ENCODE measurements around the gene NRP2.

Gene NRP2

GRCh38 chr2:205771666-205772065 is 89.4 kb downstream of the NRP2 start:
- no peak for DNase-seq (ENCODE audit: low spot score)

- no peak for DNase-seq (ENCODE audit: low spot score)
Observed at GRCh38 chr2:205772983-205773382, 90.7 kb downstream of the NRP2 start.

- no peak for DNase-seq (ENCODE audit: low spot score)
Observed at GRCh38 chr2:205773989-205774388, 91.7 kb downstream of the NRP2 start.

DNA sequence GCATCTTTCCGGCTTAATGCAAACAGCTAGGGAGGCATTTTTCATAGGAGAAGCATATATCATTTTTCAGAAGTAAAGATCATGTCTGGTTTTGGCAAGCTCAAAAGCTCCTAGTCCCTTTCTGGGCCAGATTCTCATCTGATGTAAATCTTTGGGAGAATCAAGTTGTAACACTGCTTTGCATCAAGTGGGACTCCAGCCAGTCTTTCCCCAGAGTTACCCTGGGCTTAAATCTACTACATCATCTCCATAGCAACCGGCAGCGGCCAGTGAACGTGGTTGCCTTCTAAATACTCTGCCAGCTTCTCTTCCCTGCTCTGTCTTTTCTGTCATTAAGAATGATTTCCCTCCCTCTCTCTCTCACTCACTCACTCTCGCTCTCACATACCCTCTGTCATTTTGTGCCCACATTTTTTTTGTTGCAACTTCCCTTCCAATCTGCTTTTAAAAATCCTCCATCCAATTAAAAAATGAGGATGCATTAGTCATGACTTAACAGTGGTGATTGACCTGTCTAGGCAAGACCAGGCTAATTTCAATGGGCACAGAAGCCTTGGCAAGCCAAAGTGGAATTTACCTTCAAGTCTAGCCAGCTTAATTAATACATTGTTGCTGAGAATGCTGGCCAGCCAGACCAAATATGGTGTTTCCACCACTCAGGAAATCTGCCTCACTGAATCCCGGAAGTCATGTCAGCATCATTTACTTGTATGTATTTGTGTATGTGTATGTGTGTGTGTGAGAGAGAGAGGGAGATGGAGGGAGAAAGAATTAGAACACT is 93.0 kb downstream of the NRP2 start:
- no peak for DNase-seq (ENCODE audit: low spot score)

GRCh38 chr2:205776139-205776538 is 93.8 kb downstream of the NRP2 start:
- peak; percentile 57 for DNase-seq (ENCODE audit: low spot score)

GRCh38 chr2:205776720-205777119 is 94.4 kb downstream of the NRP2 start:
- no peak for DNase-seq (ENCODE audit: low spot score)

DNA sequence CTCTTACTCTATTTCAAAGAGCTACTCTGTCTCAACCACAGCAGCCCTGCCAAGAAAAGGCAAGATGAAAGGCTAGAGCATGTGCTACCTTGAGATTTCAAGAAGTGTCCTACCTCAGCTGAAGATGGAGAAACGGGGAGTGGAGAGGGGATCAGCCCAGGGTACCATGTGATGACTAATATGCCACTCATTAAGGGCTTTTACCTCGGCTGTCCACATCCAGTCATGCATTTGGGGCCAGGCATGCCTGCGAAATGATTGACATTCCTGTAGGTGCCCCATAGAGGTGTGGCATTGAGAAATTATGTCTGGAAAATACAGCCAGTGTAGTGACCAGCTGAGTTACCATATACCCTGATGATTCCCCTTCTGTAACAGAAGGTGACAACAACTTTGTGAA is 96.1 kb downstream of the NRP2 start:
- no peak for DNase-seq (ENCODE audit: low spot score)

GRCh38 chr2:205780645-205781044 is 98.3 kb downstream of the NRP2 start:
- DNase-seq (ENCODE audit: low spot score), result no peak

- no peak for DNase-seq (ENCODE audit: low spot score)
Observed at GRCh38 chr2:205781244-205781931, 99.1 kb downstream of the NRP2 start.

DNA sequence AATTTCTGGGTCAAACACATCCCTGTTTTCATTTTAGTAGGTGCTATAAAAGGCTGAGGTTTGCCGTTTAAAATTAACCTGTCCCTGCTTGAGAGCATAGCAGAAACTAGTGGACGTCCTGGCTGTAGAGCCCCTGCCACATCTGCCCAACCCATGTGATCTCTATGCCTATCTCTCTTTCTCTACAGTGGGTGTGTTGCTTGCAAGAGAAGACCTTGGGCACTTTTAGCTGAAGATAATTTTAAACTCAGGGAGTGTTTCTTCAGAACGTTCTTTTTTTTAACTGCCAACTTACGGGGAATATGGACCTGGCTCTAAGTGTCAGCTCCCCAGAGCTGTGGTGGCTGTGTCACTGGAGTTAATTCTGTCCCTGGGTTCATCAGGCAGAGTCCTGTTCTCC is 100.6 kb downstream of the NRP2 start:
- no peak for DNase-seq (ENCODE audit: low spot score)

DNA sequence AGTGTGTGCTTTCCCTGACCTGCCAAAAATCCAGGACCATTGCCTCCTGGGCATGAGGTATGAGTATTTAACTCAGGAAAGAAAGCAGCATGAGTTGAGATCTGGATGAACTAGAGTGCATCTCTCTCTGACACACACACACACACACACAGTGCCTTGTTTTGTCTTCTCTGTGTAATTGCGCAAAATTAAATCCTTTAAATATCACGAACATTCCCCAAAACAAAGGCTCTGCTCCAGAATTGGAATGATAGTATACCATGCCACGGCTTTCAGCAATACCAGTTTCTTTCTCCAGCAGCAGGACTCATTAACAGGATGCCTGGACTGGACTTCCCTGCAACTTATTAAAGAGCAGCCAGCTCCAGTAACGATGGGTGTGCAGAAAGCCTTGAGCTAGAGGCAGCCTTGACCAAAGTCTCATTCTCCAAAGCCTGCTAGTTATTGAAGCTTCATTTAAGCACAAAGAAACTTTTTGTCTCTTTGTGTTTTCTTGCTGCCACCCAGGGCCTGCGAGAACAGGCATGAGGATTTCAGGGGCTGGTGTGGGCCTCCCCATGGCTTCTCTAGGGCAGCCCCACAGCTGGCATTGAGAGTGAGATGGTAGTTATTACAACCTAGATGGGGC is 101.7 kb downstream of the NRP2 start:
- no peak for DNase-seq (ENCODE audit: low spot score)

- no peak for DNase-seq (ENCODE audit: low spot score)
Observed at GRCh38 chr2:205785507-205786260, 103.4 kb downstream of the NRP2 start.

DNA sequence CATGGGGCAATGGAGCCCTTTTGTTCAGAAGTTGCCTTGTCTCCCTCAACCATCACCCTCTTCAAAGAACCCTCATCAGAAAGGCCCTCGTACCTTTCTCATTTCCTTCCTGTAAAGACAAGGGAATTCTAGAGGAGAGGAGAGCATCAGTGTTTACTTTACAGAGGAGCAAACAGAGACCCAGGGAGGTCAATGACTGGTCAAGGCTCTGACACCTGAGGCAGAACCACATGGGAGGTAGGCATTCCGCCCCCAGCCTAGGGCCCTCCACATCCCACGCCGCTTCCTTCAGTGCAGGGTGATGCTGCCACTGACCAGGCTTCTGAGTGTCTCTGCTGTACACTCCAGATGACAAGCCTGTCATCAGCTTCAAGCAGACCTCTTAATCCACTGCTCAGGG is 104.7 kb downstream of the NRP2 start:
- no peak for DNase-seq (ENCODE audit: low spot score)

GRCh38 chr2:205787761-205788160 is 105.5 kb downstream of the NRP2 start:
- DNase-seq (ENCODE audit: low spot score), result no peak

- no peak for DNase-seq (ENCODE audit: low spot score)
Observed at GRCh38 chr2:205789906-205790305, 107.6 kb downstream of the NRP2 start.

DNA sequence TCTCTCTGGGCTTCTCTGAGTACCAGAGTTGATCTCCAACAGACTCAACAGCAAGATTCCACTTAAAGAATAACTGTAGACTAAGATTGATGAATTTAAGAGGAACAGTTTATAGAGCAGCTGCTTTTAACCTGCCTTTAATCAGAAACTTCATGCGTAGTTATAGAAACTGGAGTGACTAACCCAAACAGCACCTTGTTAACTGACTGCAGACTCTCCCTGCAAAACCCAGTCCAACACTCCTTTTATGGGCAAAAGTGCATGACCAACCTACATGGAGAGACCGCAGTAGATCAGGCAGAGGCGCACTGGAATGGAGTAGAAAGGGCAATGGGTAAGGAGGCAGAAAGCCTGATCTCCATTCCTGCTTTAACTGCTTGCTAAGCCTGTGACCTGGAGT is 110.6 kb downstream of the NRP2 start:
- no peak for DNase-seq (ENCODE audit: low spot score)

DNA sequence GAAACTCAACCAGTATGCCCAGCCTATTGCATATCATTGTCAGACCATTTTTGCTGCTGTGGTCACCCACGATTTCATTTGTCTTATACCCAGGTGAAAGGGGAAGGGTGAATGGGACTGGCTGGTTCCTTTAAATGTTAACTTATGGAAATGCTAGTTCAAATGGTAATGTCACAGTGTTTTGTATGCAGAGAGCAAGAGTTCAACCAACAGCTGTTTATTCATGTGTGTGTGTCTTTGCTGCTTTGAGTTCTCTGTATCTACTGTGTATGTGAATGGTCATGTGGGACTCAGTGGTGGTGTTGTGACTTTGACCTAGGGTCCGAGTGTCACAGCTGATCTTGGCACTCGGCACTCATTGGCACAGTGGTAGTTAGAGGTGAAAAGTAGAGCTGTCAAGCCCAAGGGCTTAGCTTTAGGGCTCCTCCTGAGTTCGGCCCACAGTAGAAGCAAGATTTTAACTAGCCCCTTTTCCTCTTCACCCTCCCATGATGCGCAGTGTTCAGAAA is 114.6 kb downstream of the NRP2 start:
- no peak for DNase-seq (ENCODE audit: low spot score)

- no peak for DNase-seq (ENCODE audit: low spot score)
Observed at GRCh38 chr2:205797866-205798265, 115.6 kb downstream of the NRP2 start.

DNA sequence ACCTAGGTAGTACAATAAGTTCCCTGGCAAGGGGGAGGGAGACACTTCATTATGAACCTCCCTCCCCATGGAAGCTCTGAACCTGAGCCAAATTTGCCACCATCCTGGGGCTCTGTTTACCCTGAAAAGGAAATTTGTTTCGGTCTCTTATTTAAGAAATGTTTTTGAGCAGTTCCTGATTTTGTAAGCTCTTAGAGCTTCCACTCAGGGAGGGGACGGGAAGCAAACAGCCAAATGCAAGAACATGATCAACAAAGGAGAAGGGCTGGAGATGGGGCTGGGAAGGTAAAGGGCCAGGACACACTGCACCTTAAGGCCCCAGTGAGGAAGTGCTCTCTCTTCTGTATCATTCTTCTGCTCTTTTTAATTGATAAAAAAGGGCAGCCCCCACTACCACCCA is 117.9 kb downstream of the NRP2 start:
- DNase-seq (ENCODE audit: low spot score), result no peak

DNA sequence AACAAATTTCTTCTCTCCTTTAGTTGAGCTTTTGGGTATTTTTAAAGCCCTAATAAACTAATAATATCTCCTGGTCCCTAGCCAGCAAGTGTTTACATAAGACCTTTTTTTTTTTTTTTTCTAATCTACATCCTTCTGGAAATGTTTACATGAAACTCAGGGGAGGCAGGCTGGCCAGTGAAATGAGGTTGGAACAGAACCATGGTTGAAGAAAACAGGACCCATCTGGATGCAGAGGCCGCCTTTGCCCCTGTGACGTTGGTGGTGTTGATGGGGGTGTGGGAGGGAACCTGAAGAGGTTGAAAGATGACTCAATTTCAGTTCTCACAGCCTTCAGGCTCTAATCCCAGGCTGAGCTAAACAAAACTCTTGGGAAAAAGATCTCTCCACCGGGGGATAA is 118.5 kb downstream of the NRP2 start:
- no peak for DNase-seq (ENCODE audit: low spot score)

GRCh38 chr2:205802065-205802464 is 119.8 kb downstream of the NRP2 start:
- no peak for DNase-seq (ENCODE audit: low spot score)

- no peak for DNase-seq (ENCODE audit: low spot score)
Observed at GRCh38 chr2:205802941-205803340, 120.6 kb downstream of the NRP2 start.
